Naive thymus-derived CD4-positive, alpha-beta T cell (primary cell): ENCODE results near the gene SLC34A3. TPM values are rescaled to one million over a fixed set of nuclear protein-coding genes. Genes with fewer than 3 reads are reported as not detected.
A peak's percentile ranks its signal among the peaks of the same experiment; 100 is the strongest.

Source experiments
- ATAC-seq: fragments of 150-1000 bp; cut with Tn5 transposase; 2 replicates; pipeline ENCODE4 v1.10.0; 2021; ENCODE audit warnings: mild to moderate bottlenecking, moderate library complexity
- CTCF ChIA-PET: fragments of 350-600 bp; sonication (Branson Sonifier 250); formaldehyde crosslinking; loops from one replicate; lab custom pipeline; 2021; ENCODE audit warnings: antibody characterized with exemption; lab: Charles Lee
- POLR2A ChIA-PET: fragments of 350-600 bp; sonication (Branson Sonifier 250); formaldehyde crosslinking; loops from one replicate; lab custom pipeline; 2021; ENCODE audit warnings: antibody characterized with exemption, inconsistent platforms; lab: Charles Lee
- DNase-seq, 9 donors: peaks; one replicate each; pipeline versions ENCODE4 v3.0.0 to v3.0.0-alpha.2; 2020 to 2022; ENCODE audit warnings: mixed read lengths in 1 of 9
- H3K27ac ChIP-seq: one replicate; pipeline ENCODE4 v1.7.0; 2013; ENCODE audit warnings: mild to moderate bottlenecking, low read depth, low read length, moderate library complexity
- H3K27me3 ChIP-seq, 2 donors: one replicate each; pipeline ENCODE4 v1.7.0; 2013; ENCODE audit warnings: low read length in 2 of 2, mild to moderate bottlenecking in 2 of 2, moderate library complexity in 2 of 2; ENCODE audit not compliant: control insufficient read depth in 2 of 2, insufficient read depth in 2 of 2
- H3K36me3 ChIP-seq, 3 experiments: 1 replicate in 2 of 3; 2 replicates in 1 of 3; pipeline ENCODE4 v1.7.0; 2013; ENCODE audit warnings: low read length in 3 of 3, mild to moderate bottlenecking in 3 of 3, moderate library complexity in 1 of 3; ENCODE audit not compliant: insufficient read depth in 3 of 3, control insufficient read depth in 2 of 3
- H3K4me1 ChIP-seq, 2 donors: one replicate each; pipeline ENCODE4 v1.7.0; 2013; ENCODE audit warnings: low read length in 2 of 2, mild to moderate bottlenecking in 2 of 2, moderate library complexity in 1 of 2; ENCODE audit not compliant: control insufficient read depth in 2 of 2, insufficient read depth in 2 of 2
- H3K4me3 ChIP-seq: 2 replicates; pipeline ENCODE4 v1.7.0; 2013; ENCODE audit warnings: mild to moderate bottlenecking, low read length
- H3K9me3 ChIP-seq, 3 experiments: 1 replicate in 2 of 3; 2 replicates in 1 of 3; pipeline ENCODE4 v1.7.0; 2013; ENCODE audit warnings: low read length in 3 of 3; ENCODE audit not compliant: control insufficient read depth in 2 of 3
- H3K27ac Mint-ChIP-seq, 9 donors: one replicate each; pipeline ENCODE4 v1.8.0; 2020 to 2022; ENCODE audit warnings: mixed read lengths in 9 of 9, mild to moderate bottlenecking in 8 of 9, moderate library complexity in 5 of 9, inconsistent platforms in 2 of 9
- H3K27me3 Mint-ChIP-seq, 5 donors: one replicate each; pipeline ENCODE4 v1.8.0; 2021 to 2022; ENCODE audit warnings: mixed read lengths in 5 of 5, mild to moderate bottlenecking in 1 of 5
- H3K36me3 Mint-ChIP-seq, 5 donors: one replicate each; pipeline ENCODE4 v1.8.0; 2020 to 2022; ENCODE audit warnings: mixed read lengths in 5 of 5, mild to moderate bottlenecking in 3 of 5, inconsistent platforms in 1 of 5
- H3K4me1 Mint-ChIP-seq, 7 donors: one replicate each; pipeline ENCODE4 v1.8.0; 2020 to 2022; ENCODE audit warnings: mixed read lengths in 7 of 7, mild to moderate bottlenecking in 3 of 7, inconsistent platforms in 1 of 7
- H3K4me3 Mint-ChIP-seq, 10 donors: one replicate each; pipeline ENCODE4 v1.8.0; 2020 to 2022; ENCODE audit warnings: mild to moderate bottlenecking in 10 of 10, mixed read lengths in 10 of 10, moderate library complexity in 6 of 10, inconsistent platforms in 2 of 10
- H3K9me3 Mint-ChIP-seq, 11 donors: one replicate each; pipeline ENCODE4 v1.8.0; 2020 to 2022; ENCODE audit warnings: mixed read lengths in 11 of 11, mild to moderate bottlenecking in 4 of 11, inconsistent platforms in 1 of 11, moderate library complexity in 1 of 11
- intact Hi-C, 2 donors: fragments of 100-400 bp; cut with micrococcal nuclease; formaldehyde crosslinking; loops; one replicate each; pipeline ENCODE4 v1.15.1; 2023
- polyA plus RNA-seq, 2 donors: library from polyadenylated mRNA; unstranded; fragments of 300-500 nt; fragmentation: Illumina TruSeq; gene quantifications; one replicate each; pipeline ENCODE4 v1.2.3, GENCODE V29; 2021
- total RNA-seq, 6 experiments: library from RNA in 5 of 6; stranded (reverse) in 5 of 6; gene quantifications; 1 replicate in 5 of 6; 2 replicates in 1 of 6; pipeline ENCODE4 v1.2.3 and lab custom pipeline; 2021 to 2026

SLC34A3 gene
- total and polyA plus RNA-seq, 7 experiments from 2014 or later, result 0.16 TPM; not detected in 5

GRCh38 chr9:137205126-137206069 is 25.3 kb upstream of the SLC34A3 start, which contains the start of the genes NDOR1 and TMEM203:
Gene NDOR1, plus strand, starts transcription at chr9:137205700. Its CDS starts 78 bp downstream, at chr9:137205778.
Gene TMEM203, minus strand, starts transcription at chr9:137205648. Its CDS starts 234 bp downstream, at chr9:137205414.
- POLR2A ChIA-PET, result interaction anchor here (1.2 to 9.0 kb wide), 8 partner anchors 9 to 78 kb away, joined by 3 to 136 read pairs (median 6); partner anchors contain the start of genes ANAPC2, CYSRT1, RNF208 and SSNA1
- Histone ChIP-seq H3K4me3 (peak within 1 kb of the TSS; percentile 98), H3K9me3 (no peaks in the 10 kb centered on the region), H3K36me3 (peaks cover 0 to 15% (median 0%) of the 10 kb centered on the region in 3 experiments), H3K4me1 (peaks cover 32 to 35% of the 10 kb centered on the region in 2 donors), H3K27ac (peak within 1 kb of the TSS; percentile 96), H3K27me3 (no peaks in the 10 kb centered on the region)
- CTCF ChIA-PET, result interaction anchor here (0.7 to 2.1 kb wide), 2 partner anchors 30 to 110 kb away, joined by 3 to 6 read pairs; no protein-coding TSS in a partner anchor
- Mint-ChIP-seq H3K27ac (peak within 1 kb of the TSS; percentile 87 to 97 (median 93)), H3K4me1 (peaks cover 30 to 57% (median 41%) of the 10 kb centered on the region in 7 donors), H3K4me3 (peak within 1 kb of the TSS; percentile 90 to 95 (median 92)), H3K36me3 (peaks cover 0 to 7% (median 2%) of the 10 kb centered on the region in 5 donors), H3K9me3 (peaks cover 0 to 7% (median 0%) of the 10 kb centered on the region in 11 donors), H3K27me3 (no peaks in the 10 kb centered on the region)
- intact Hi-C loops, result loop anchor here (1.0 to 10.0 kb wide), 7 partner anchors 17 to 261 kb away; partner anchors contain the start of genes ANAPC2 (in 2 of the 2), SSNA1 (in 2 of the 2), TUBB4B (in 2 of the 2) and C8G (in 1 of the 2)
- peak; percentile 60 for ATAC-seq
- DNase-seq, result peak; percentile 84 to 98 (median 91)

DNA sequence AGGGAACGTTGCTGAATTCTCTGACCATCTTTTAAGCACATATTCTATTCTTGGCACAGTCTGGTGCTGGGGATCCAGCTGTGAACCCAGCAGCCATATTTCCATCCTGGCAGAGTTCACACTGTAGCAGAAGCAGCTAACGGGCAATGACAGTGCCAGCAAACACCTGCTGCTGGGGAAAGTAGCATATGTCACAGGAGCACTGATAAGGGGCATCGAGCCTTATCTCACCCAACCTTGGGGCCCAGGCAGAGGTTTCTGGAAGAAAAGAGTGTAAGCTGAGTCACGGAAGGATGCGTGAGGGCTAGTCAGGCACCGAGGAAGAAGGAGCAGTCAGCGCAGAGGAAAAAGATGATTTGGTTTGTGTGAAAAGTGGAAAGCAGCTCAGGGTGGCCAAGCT is 24.1 kb upstream of the SLC34A3 start:
- Histone ChIP-seq H3K27me3 (no peaks in the 10 kb centered on the region), H3K4me3 (peak overlapping the region; percentile 98), H3K4me1 (peaks cover 26 to 30% of the 10 kb centered on the region in 2 donors), H3K27ac (peak overlapping the region; percentile 96), H3K9me3 (no peaks in the 10 kb centered on the region), H3K36me3 (peaks cover 0 to 15% (median 0%) of the 10 kb centered on the region in 3 experiments)
- ATAC-seq, result no peak
- ChIA-PET POLR2A (interaction anchor here (1.4 to 9.0 kb wide), 3 partner anchors 16 to 30 kb away, joined by 3 to 136 read pairs (median 42); partner anchors contain the start of genes ANAPC2, CYSRT1, RNF208 and SSNA1), CTCF (no interaction called here)
- DNase-seq, result no peak
- Mint-ChIP-seq H3K27ac (peak overlapping the region; percentile 81 to 97 (median 90)), H3K4me3 (peak overlapping the region; percentile 86 to 95 (median 92)), H3K4me1 (peaks cover 26 to 49% (median 37%) of the 10 kb centered on the region in 7 donors), H3K27me3 (no peaks in the 10 kb centered on the region), H3K36me3 (peaks cover 0 to 7% (median 2%) of the 10 kb centered on the region in 5 donors), H3K9me3 (peaks cover 0 to 7% (median 0%) of the 10 kb centered on the region in 11 donors)
- intact Hi-C loops, result loop anchor here in 1 of 2 donors (10.0 kb wide), 1 partner anchor 262 kb away; the partner anchor contains the start of genes C8G and FBXW5

DNA sequence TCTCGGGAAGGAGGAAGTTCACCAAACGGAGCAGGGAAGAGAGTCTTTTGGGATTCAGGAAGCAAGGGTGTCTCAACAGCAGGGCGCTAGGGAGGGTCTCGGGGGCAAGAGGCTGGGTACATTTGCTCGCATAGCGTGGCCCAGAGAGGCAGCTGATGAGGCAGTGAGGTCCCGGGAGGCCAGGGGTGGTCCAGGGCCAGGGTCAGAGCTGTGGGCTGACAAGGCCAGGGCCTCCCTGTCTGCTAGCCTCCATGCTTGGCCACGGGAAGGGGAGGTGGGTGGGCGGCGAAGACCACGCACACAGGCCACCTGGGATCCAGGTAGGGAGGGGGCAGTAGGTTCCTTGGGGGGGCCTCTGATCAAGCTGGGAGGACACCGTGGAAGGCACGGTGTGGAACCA is 19.2 kb upstream of the SLC34A3 start:
- intact Hi-C loops, result no loop called here
- ATAC-seq (no peak), DNase-seq (no peak)
- ChIA-PET POLR2A (interaction anchor here (0.9 kb wide), 1 partner anchor 10 kb away, joined by 4 read pairs; no protein-coding TSS in a partner anchor), CTCF (no interaction called here)
- peaks cover 11 to 20% (median 14%) of the 10 kb centered on the region in 7 donors for H3K4me1 Mint-ChIP-seq
- H3K36me3 Mint-ChIP-seq, result peaks cover 0 to 7% (median 4%) of the 10 kb centered on the region in 5 donors
- Histone ChIP-seq H3K9me3 (no peaks in the 10 kb centered on the region), H3K4me1 (peaks cover 2 to 5% of the 10 kb centered on the region in 2 donors), H3K4me3 (no peak overlapping the region), H3K27ac (no peak overlapping the region), H3K36me3 (peaks cover 0 to 37% (median 0%) of the 10 kb centered on the region in 3 experiments), H3K27me3 (no peaks in the 10 kb centered on the region)
- H3K27me3 Mint-ChIP-seq, result no peaks in the 10 kb centered on the region
- peaks cover 0 to 3% (median 0%) of the 10 kb centered on the region in 11 donors for H3K9me3 Mint-ChIP-seq
- no peak overlapping the region for H3K4me3 Mint-ChIP-seq
- no peak overlapping the region for H3K27ac Mint-ChIP-seq

DNA sequence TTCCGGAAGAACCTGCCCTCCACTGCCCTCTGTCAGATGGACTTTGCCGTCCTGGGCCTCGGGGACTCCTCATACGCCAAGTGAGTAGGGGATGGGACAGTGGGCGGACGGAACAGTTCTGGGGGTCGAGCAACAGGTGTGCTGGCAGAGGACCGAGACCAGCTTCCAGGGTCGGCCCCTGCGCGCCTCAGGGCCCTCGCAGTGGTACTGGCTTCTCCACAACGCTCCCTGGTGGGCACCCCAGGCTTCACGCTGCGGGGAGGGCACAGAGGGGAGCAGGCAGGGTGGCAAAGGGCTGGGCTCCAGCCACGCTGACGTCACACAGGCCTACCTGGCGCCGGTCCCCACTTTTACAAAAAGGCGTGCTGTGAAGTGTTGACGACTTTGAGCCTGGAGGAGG is 18.2 kb upstream of the SLC34A3 start:
- Histone ChIP-seq H3K4me3 (no peak overlapping the region), H3K9me3 (no peaks in the 10 kb centered on the region), H3K27ac (no peak overlapping the region), H3K27me3 (no peaks in the 10 kb centered on the region), H3K36me3 (peaks cover 0 to 39% (median 0%) of the 10 kb centered on the region in 3 experiments), H3K4me1 (no peaks in the 10 kb centered on the region)
- ATAC-seq (no peak), DNase-seq (no peak)
- H3K9me3 Mint-ChIP-seq, result no peaks in the 10 kb centered on the region
- CTCF ChIA-PET, result no interaction called here
- H3K36me3 Mint-ChIP-seq, result peaks cover 0 to 4% (median 0%) of the 10 kb centered on the region in 5 donors
- intact Hi-C loops, result no loop called here
- H3K4me3 Mint-ChIP-seq, result no peak overlapping the region
- H3K27ac Mint-ChIP-seq, result no peak overlapping the region
- POLR2A ChIA-PET, result interaction anchor here (0.9 kb wide), 1 partner anchor 11 kb away, joined by 4 read pairs; no protein-coding TSS in a partner anchor
- H3K27me3 Mint-ChIP-seq, result no peaks in the 10 kb centered on the region
- H3K4me1 Mint-ChIP-seq, result peaks cover 1 to 10% (median 4%) of the 10 kb centered on the region in 7 donors

GRCh38 chr9:137213160-137214060 is 17.3 kb upstream of the SLC34A3 start:
- POLR2A ChIA-PET, result interaction anchor here (1.3 to 1.4 kb wide), 2 partner anchors 23 to 24 kb away, joined by 3 read pairs; partner anchors contain the start of gene SSNA1
- peaks cover 0 to 4% (median 0%) of the 10 kb centered on the region in 5 donors for H3K36me3 Mint-ChIP-seq
- H3K27ac Mint-ChIP-seq, result peak overlapping the region in 1 of 9 donors; percentile 38
- no peak overlapping the region for H3K4me3 ChIP-seq
- CTCF ChIA-PET, result no interaction called here
- DNase-seq (no peak), ATAC-seq (no peak)
- H3K36me3 ChIP-seq, result peaks cover 0 to 39% (median 0%) of the 10 kb centered on the region in 3 experiments
- peaks cover 0 to 7% (median under 1%) of the 10 kb centered on the region in 7 donors for H3K4me1 Mint-ChIP-seq
- no peaks in the 10 kb centered on the region for H3K9me3 Mint-ChIP-seq
- no peak overlapping the region for H3K4me3 Mint-ChIP-seq
- no peak overlapping the region for H3K27ac ChIP-seq
- no peaks in the 10 kb centered on the region for H3K9me3 ChIP-seq
- no peaks in the 10 kb centered on the region for H3K27me3 Mint-ChIP-seq
- H3K4me1 ChIP-seq, result no peaks in the 10 kb centered on the region
- intact Hi-C loops, result no loop called here
- H3K27me3 ChIP-seq, result no peaks in the 10 kb centered on the region
